ENCODE results near the gene AK5.

The AK5 gene

GRCh38 chr1:77355010-77355409 lies 73.2 kb downstream of the AK5 start:
- DNase-seq = no peak

- no peak for DNase-seq
These were observed 74.3 kb downstream of the AK5 start for GRCh38 chr1:77356136-77356535.

- no peak for DNase-seq
These were observed 78.4 kb downstream of the AK5 start for GRCh38 chr1:77360256-77360655.

GRCh38 chr1:77361621-77362020 lies 79.8 kb downstream of the AK5 start:
- DNase-seq = no peak

- no peak for DNase-seq
These were observed 88.3 kb downstream of the AK5 start for GRCh38 chr1:77370161-77370560.

- DNase-seq = no peak
These were observed 88.9 kb downstream of the AK5 start for GRCh38 chr1:77370583-77371306.

- no peak for DNase-seq
These were observed 89.6 kb downstream of the AK5 start for GRCh38 chr1:77371396-77371795.

GRCh38 chr1:77373702-77374101 lies 91.9 kb downstream of the AK5 start:
- no peak for DNase-seq

- no peak for DNase-seq
These were observed 93.7 kb downstream of the AK5 start for GRCh38 chr1:77375541-77375940.

GRCh38 chr1:77375990-77376389 lies 94.2 kb downstream of the AK5 start:
- DNase-seq = no peak

GRCh38 chr1:77378723-77379535 lies 97.1 kb downstream of the AK5 start:
- DNase-seq = no peak

GRCh38 chr1:77382366-77382765 lies 100.5 kb downstream of the AK5 start:
- no peak for DNase-seq

GRCh38 chr1:77383236-77383635 lies 101.4 kb downstream of the AK5 start:
- DNase-seq = no peak

- no peak for DNase-seq
These were observed 103.7 kb downstream of the AK5 start for GRCh38 chr1:77385551-77385950.

- DNase-seq = no peak
These were observed 104.5 kb downstream of the AK5 start for GRCh38 chr1:77386276-77386675.

- no peak for DNase-seq
These were observed 105.7 kb downstream of the AK5 start for GRCh38 chr1:77387553-77387952.

GRCh38 chr1:77388661-77389060 lies 106.8 kb downstream of the AK5 start:
- DNase-seq = no peak

GRCh38 chr1:77392486-77392885 lies 110.7 kb downstream of the AK5 start:
- no peak for DNase-seq

GRCh38 chr1:77394166-77394565 lies 112.3 kb downstream of the AK5 start:
- DNase-seq = no peak

GRCh38 chr1:77395051-77395450 lies 113.2 kb downstream of the AK5 start:
- no peak for DNase-seq

GRCh38 chr1:77398152-77398551 lies 116.3 kb downstream of the AK5 start:
- no peak for DNase-seq

GRCh38 chr1:77399250-77400086 lies 117.6 kb downstream of the AK5 start:
- no peak for DNase-seq

- no peak for DNase-seq
These were observed 119.0 kb downstream of the AK5 start for GRCh38 chr1:77400781-77401180.

GRCh38 chr1:77401384-77401783 lies 119.6 kb downstream of the AK5 start:
- DNase-seq = no peak
